ENCODE results near the gene YY1. TPM values are rescaled to one million over a fixed set of nuclear protein-coding genes. Genes with fewer than 3 reads are reported as not detected.

The YY1 gene
- total RNA-seq, 2 experiments from 2014 or later, result 88.6 to 98.2 TPM

- Mint-ChIP-seq H3K4me3 (no peak overlapping the region), H3K36me3 (no peaks in the 10 kb centered on the region), H3K27me3 (no peaks in the 10 kb centered on the region), H3K27ac (no peak overlapping the region), H3K4me1 (ENCODE audit: low read depth) (no peaks in the 10 kb centered on the region), H3K9me3 (no peaks in the 10 kb centered on the region)
- DNase-seq, result no peak
- intact Hi-C loops (cut with micrococcal nuclease), result no loop called here
- ChIA-PET CTCF (no interaction called here), POLR2A (no interaction called here)
These were observed 87.0 kb downstream of the YY1 start for GRCh38 chr14:100325958-100326357.

GRCh38 chr14:100327128-100327527 is 88.2 kb downstream of the YY1 start:
- no peaks in the 10 kb centered on the region for H3K27me3 Mint-ChIP-seq
- CTCF ChIA-PET, result no interaction called here
- H3K27ac Mint-ChIP-seq, result no peak overlapping the region
- POLR2A ChIA-PET, result interaction anchor here (0.5 kb wide), 1 partner anchor 103 kb away, joined by 8 read pairs; no protein-coding TSS in a partner anchor
- peaks cover 3% of the 10 kb centered on the region for H3K36me3 Mint-ChIP-seq
- DNase-seq, result no peak
- no peaks in the 10 kb centered on the region for H3K9me3 Mint-ChIP-seq
- intact Hi-C loops (cut with micrococcal nuclease), result no loop called here
- H3K4me3 Mint-ChIP-seq, result no peak overlapping the region
- H3K4me1 Mint-ChIP-seq (ENCODE audit: low read depth), result no peaks in the 10 kb centered on the region

GRCh38 chr14:100328495-100329163 is 89.7 kb downstream of the YY1 start:
- Mint-ChIP-seq H3K36me3 (peaks cover 7% of the 10 kb centered on the region), H3K27me3 (no peaks in the 10 kb centered on the region), H3K27ac (no peak overlapping the region), H3K9me3 (no peaks in the 10 kb centered on the region), H3K4me3 (no peak overlapping the region), H3K4me1 (ENCODE audit: low read depth) (no peaks in the 10 kb centered on the region)
- POLR2A ChIA-PET, result no interaction called here
- DNase-seq, result no peak
- intact Hi-C loops (cut with micrococcal nuclease), result no loop called here
- CTCF ChIA-PET, result no interaction called here

- ChIA-PET POLR2A (no interaction called here), CTCF (no interaction called here)
- DNase-seq, result no peak
- Mint-ChIP-seq H3K4me3 (no peak overlapping the region), H3K27ac (no peak overlapping the region), H3K4me1 (ENCODE audit: low read depth) (no peaks in the 10 kb centered on the region), H3K36me3 (peaks cover 15% of the 10 kb centered on the region), H3K27me3 (no peaks in the 10 kb centered on the region), H3K9me3 (no peaks in the 10 kb centered on the region)
- intact Hi-C loops (cut with micrococcal nuclease), result no loop called here
These were observed 90.5 kb downstream of the YY1 start for GRCh38 chr14:100329233-100330006.

- intact Hi-C loops (cut with micrococcal nuclease), result no loop called here
- H3K4me1 Mint-ChIP-seq (ENCODE audit: low read depth), result no peaks in the 10 kb centered on the region
- H3K9me3 Mint-ChIP-seq, result no peaks in the 10 kb centered on the region
- peaks cover 20% of the 10 kb centered on the region for H3K36me3 Mint-ChIP-seq
- DNase-seq, result no peak
- H3K4me3 Mint-ChIP-seq, result no peak overlapping the region
- H3K27me3 Mint-ChIP-seq, result no peaks in the 10 kb centered on the region
- ChIA-PET POLR2A (no interaction called here), CTCF (no interaction called here)
- no peak overlapping the region for H3K27ac Mint-ChIP-seq
These were observed 91.0 kb downstream of the YY1 start for GRCh38 chr14:100330007-100330344.

- no peaks in the 10 kb centered on the region for H3K4me1 Mint-ChIP-seq (ENCODE audit: low read depth)
- no peak overlapping the region for H3K27ac Mint-ChIP-seq
- H3K27me3 Mint-ChIP-seq, result no peaks in the 10 kb centered on the region
- H3K36me3 Mint-ChIP-seq, result peaks cover 23% of the 10 kb centered on the region
- intact Hi-C loops (cut with micrococcal nuclease), result no loop called here
- no peaks in the 10 kb centered on the region for H3K9me3 Mint-ChIP-seq
- no peak overlapping the region for H3K4me3 Mint-ChIP-seq
- no peak for DNase-seq
- POLR2A ChIA-PET, result no interaction called here
- CTCF ChIA-PET, result interaction anchor here (0.6 kb wide), 1 partner anchor 13 kb away, joined by 3 read pairs; no protein-coding TSS in a partner anchor
These were observed 91.5 kb downstream of the YY1 start for GRCh38 chr14:100330388-100330931.

GRCh38 chr14:100332071-100332639 is 93.2 kb downstream of the YY1 start:
- POLR2A ChIA-PET, result no interaction called here

More at GRCh38 chr14:100332071-100332639, 93.2 kb downstream of the YY1 start:
- intact Hi-C loops (cut with micrococcal nuclease), result no loop called here
- H3K4me3 Mint-ChIP-seq, result no peak overlapping the region
- peaks cover 37% of the 10 kb centered on the region for H3K36me3 Mint-ChIP-seq
- no peak for DNase-seq
- CTCF ChIA-PET, result no interaction called here
- H3K4me1 Mint-ChIP-seq (ENCODE audit: low read depth), result peaks cover 10% of the 10 kb centered on the region
- no peaks in the 10 kb centered on the region for H3K27me3 Mint-ChIP-seq
- no peaks in the 10 kb centered on the region for H3K9me3 Mint-ChIP-seq
- H3K27ac Mint-ChIP-seq, result no peak overlapping the region

Small RNA genes lying within 50 kb of the gene (microRNA-seq; reads per million reads assigned to microRNA genes)
- 27.9 reads per million, percentile 48 among the genes with 10 or more reads in this experiment for gene MIR345 (ENCODE audit: borderline microRNAs expressed, borderline number of aligned reads, borderline replicate concordance)
- gene MIR6764 (ENCODE audit: borderline microRNAs expressed, borderline number of aligned reads, borderline replicate concordance), result not detected

Other genes with a start within 250 kb of the YY1 start
- 100 to 1,000 TPM; 174 to 180 TPM for gene EVL, start 173.7 kb upstream of the YY1 start, total RNA-seq
- gene DEGS2, start 79.5 kb upstream of the YY1 start, total RNA-seq, result 1 to 10 TPM; 1.1 to 1.3 TPM
- gene SLC25A29, start 67.3 kb downstream of the YY1 start, total RNA-seq, result 10 to 100 TPM; 14.9 to 15.7 TPM
- not detected for gene SLC25A47, start 84.2 kb downstream of the YY1 start, total RNA-seq
- gene WDR25, start 137.3 kb downstream of the YY1 start, total RNA-seq, result 1 to 10 TPM; 6.6 to 7.5 TPM

Measured in activated CD4-positive, alpha-beta memory T cell treated with anti-CD3 and anti-CD28 coated beads for 36 hours (primary cell).